H1 (cell line): ENCODE results near the gene ESRRB. TPM values are rescaled to one million over a fixed set of nuclear protein-coding genes. Genes with fewer than 3 reads are reported as not detected.

Experiments
- CTCF ChIA-PET: fragments of 300-600 bp; sonication (Branson Sonifier 250); formaldehyde crosslinking; loops from one replicate; lab custom pipeline; 2021; ENCODE audit not compliant: partially characterized antibody; lab: Charles Lee
- POLR2A ChIA-PET: fragments of 300-600 bp; sonication (Branson Sonifier 250); formaldehyde crosslinking; loops from one replicate; lab custom pipeline; 2021; ENCODE audit warnings: inconsistent platforms; ENCODE audit not compliant: partially characterized antibody; lab: Charles Lee
- DNase-seq, 2 experiments: peaks; one replicate each; pipeline versions ENCODE4 v3.0.0 to v3.0.0-alpha.2; 2010 to 2022; ENCODE audit warnings: low spot score in 2 of 2, low read depth in 1 of 2, mixed read lengths in 1 of 2
- FAIRE-seq: peaks from 2 replicates; lab custom pipeline; 2011; peaks lifted over from hg19 to GRCh38; lab: Jason Lieb, UNC
- H2AFZ ChIP-seq: 2 replicates; pipeline ENCODE4 v1.8.1; 2012; ENCODE audit warnings: low read length, inconsistent platforms
- H2AK5ac ChIP-seq: 2 replicates; pipeline ENCODE4 v1.6.1; 2013; ENCODE audit warnings: low read depth, low read length
- H2BK120ac ChIP-seq: replicated peaks from 2 replicates; pipeline ENCODE3; 2013; ENCODE audit warnings: low read depth, low read length, inconsistent platforms
- H2BK12ac ChIP-seq: 2 replicates; pipeline ENCODE4 v1.6.1; 2013; ENCODE audit warnings: low read depth, low read length
- H2BK15ac ChIP-seq: 2 replicates; pipeline ENCODE4 v1.6.1; 2013; ENCODE audit warnings: low read length
- H2BK20ac ChIP-seq: 2 replicates; pipeline ENCODE4 v1.6.1; 2013; ENCODE audit warnings: low read length
- H2BK5ac ChIP-seq: 2 replicates; pipeline ENCODE4 v1.6.1; 2013; ENCODE audit warnings: low read depth, low read length
- H3K14ac ChIP-seq: 2 replicates; pipeline ENCODE4 v1.6.1; 2013; ENCODE audit warnings: inconsistent platforms; ENCODE audit not compliant: insufficient read length
- H3K18ac ChIP-seq: 2 replicates; pipeline ENCODE4 v1.6.1; 2013; ENCODE audit warnings: low read length; ENCODE audit errors: extremely low read depth
- H3K23ac ChIP-seq: 2 replicates; pipeline ENCODE4 v1.6.1; 2013; ENCODE audit warnings: inconsistent platforms; ENCODE audit not compliant: insufficient read length
- H3K23me2 ChIP-seq: 2 replicates; pipeline ENCODE4 v1.6.1; 2013; ENCODE audit warnings: low read depth, low read length
- H3K27ac ChIP-seq: 2 replicates; pipeline ENCODE4 v1.6.1; 2011; ENCODE audit warnings: low read depth, low read length, inconsistent platforms
- H3K27me3 ChIP-seq, 4 experiments: replicated peaks in 1 of 4; 1 replicate in 1 of 4; 2 replicates in 3 of 4; pipeline versions ENCODE4 v1.6.1 to v1.8.1; 2011 to 2013; ENCODE audit warnings: low read length in 3 of 4, mild to moderate bottlenecking in 3 of 4, inconsistent platforms in 2 of 4, mixed read lengths in 2 of 4, moderate library complexity in 1 of 4; ENCODE audit not compliant: control insufficient read depth in 3 of 4, insufficient read depth in 3 of 4; ENCODE audit errors: extremely low read depth in 1 of 4
- H3K36me3 ChIP-seq, 4 experiments: 2 replicates each; pipeline versions ENCODE4 v1.6.1 to v1.8.1; 2011 to 2013; ENCODE audit warnings: mild to moderate bottlenecking in 4 of 4, low read length in 3 of 4, moderate library complexity in 2 of 4, control low read depth in 1 of 4, inconsistent platforms in 1 of 4; ENCODE audit not compliant: insufficient read depth in 4 of 4, control insufficient read depth in 2 of 4
- H3K4ac ChIP-seq: replicated peaks from 2 replicates; pipeline ENCODE3; 2013; ENCODE audit warnings: low read length, low read depth, mixed read lengths, inconsistent platforms; ENCODE audit not compliant: insufficient read length
- H3K4me1 ChIP-seq, 4 experiments: replicated peaks in 1 of 4; 1 replicate in 1 of 4; 2 replicates in 3 of 4; pipeline versions ENCODE4 v1.6.1 to v1.8.1; 2011 to 2013; ENCODE audit warnings: low read length in 3 of 4, inconsistent platforms in 2 of 4, mixed read lengths in 1 of 4; ENCODE audit not compliant: insufficient read depth in 4 of 4, control insufficient read depth in 3 of 4
- H3K4me2 ChIP-seq, 2 experiments: 2 replicates each; pipeline versions ENCODE4 v1.6.1 to v1.8.1; 2011 to 2013; ENCODE audit warnings: low read depth in 2 of 2, low read length in 2 of 2, control low read depth in 1 of 2, inconsistent platforms in 1 of 2, mild to moderate bottlenecking in 1 of 2; ENCODE audit not compliant: insufficient read depth in 1 of 2
- H3K4me3 ChIP-seq, 4 experiments: fragments of 200-600, 300-600 bp in 1 of 4; sonication (generic), shearing (Covaris generic), sonication (Bioruptor Twin) in 1 of 4; 2 replicates each; pipeline versions ENCODE4 v1.5.1 to v1.8.1; 2011 to 2016; ENCODE audit warnings: low read length in 4 of 4, low read depth in 3 of 4, control low read depth in 2 of 4, inconsistent platforms in 2 of 4, mild to moderate bottlenecking in 2 of 4, mixed read lengths in 1 of 4, moderate library complexity in 1 of 4; ENCODE audit not compliant: insufficient read depth in 2 of 4; ENCODE audit errors: extremely low read depth in 1 of 4
- H3K56ac ChIP-seq: replicated peaks from 2 replicates; pipeline ENCODE3; 2013; ENCODE audit warnings: low read depth, mild to moderate bottlenecking, mixed read lengths, low read length, inconsistent platforms; ENCODE audit not compliant: insufficient read length
- H3K79me1 ChIP-seq: 2 replicates; pipeline ENCODE4 v1.6.1; 2013; ENCODE audit warnings: low read depth, low read length, control low read depth
- H3K79me2 ChIP-seq, 2 experiments: 2 replicates each; pipeline versions ENCODE4 v1.6.1 to v1.8.1; 2012 to 2013; ENCODE audit warnings: low read length in 2 of 2, mild to moderate bottlenecking in 2 of 2, inconsistent platforms in 1 of 2; ENCODE audit not compliant: insufficient read depth in 2 of 2, control insufficient read depth in 1 of 2
- H3K9ac ChIP-seq, 4 experiments: replicated peaks in 1 of 4; 1 replicate in 1 of 4; 2 replicates in 3 of 4; pipeline versions ENCODE4 v1.6.1 to v1.8.1; 2011 to 2013; ENCODE audit warnings: low read depth in 3 of 4, low read length in 3 of 4, control low read depth in 2 of 4, mild to moderate bottlenecking in 2 of 4, moderate library complexity in 2 of 4, inconsistent platforms in 1 of 4; ENCODE audit errors: extremely low read depth in 1 of 4
- H3K9me3 ChIP-seq, 2 experiments: 2 replicates each; pipeline versions ENCODE4 v1.6.1 to v1.8.1; 2012 to 2013; ENCODE audit warnings: mild to moderate bottlenecking in 2 of 2, moderate library complexity in 2 of 2, control low read depth in 1 of 2, inconsistent platforms in 1 of 2, low read depth in 1 of 2, low read length in 1 of 2, mixed read lengths in 1 of 2; ENCODE audit not compliant: insufficient read depth in 2 of 2
- H4K20me1 ChIP-seq, 2 experiments: replicated peaks in 1 of 2; 2 replicates each; pipeline versions ENCODE3 to v1.8.1; 2011 to 2013; ENCODE audit warnings: inconsistent platforms in 2 of 2, low read length in 2 of 2, mild to moderate bottlenecking in 1 of 2; ENCODE audit not compliant: insufficient read depth in 2 of 2, control insufficient read depth in 1 of 2
- H4K5ac ChIP-seq: 2 replicates; pipeline ENCODE4 v1.6.1; 2013; ENCODE audit warnings: low read length, low read depth, mixed read lengths, inconsistent platforms; ENCODE audit not compliant: insufficient read length
- H4K8ac ChIP-seq: 2 replicates; pipeline ENCODE4 v1.8.0; 2013; ENCODE audit warnings: mild to moderate bottlenecking, moderate library complexity, low read length, inconsistent platforms; ENCODE audit not compliant: insufficient read depth; ENCODE audit errors: extremely low read depth
- H4K91ac ChIP-seq: replicated peaks from 2 replicates; pipeline ENCODE3; 2013; ENCODE audit warnings: low read length, mixed read lengths, inconsistent platforms; ENCODE audit not compliant: insufficient read length
- ASH2L ChIP-seq: fragments of 200-600, 300-600 bp; sonication (generic); IDR thresholded peaks from one replicate; pipeline ENCODE4 v1.7.1; 2017; ENCODE audit warnings: low read length
- CHD2 ChIP-seq: IDR thresholded peaks from 2 replicates; pipeline ENCODE4 v1.6.1; 2012; ENCODE audit warnings: low read length, improper control_type of control experiment
- CREB1 ChIP-seq: IDR thresholded peaks from 2 replicates; pipeline ENCODE4 v1.6.1; 2012; ENCODE audit warnings: inconsistent platforms
- EZH2 ChIP-seq: fragments of 200-600 bp; sonication (generic); IDR thresholded peaks from 2 replicates; pipeline ENCODE4 v1.7.1; 2012; ENCODE audit warnings: low read depth, mild to moderate bottlenecking, moderate library complexity, low read length, inconsistent platforms; ENCODE audit not compliant: severe bottlenecking
- KDM5A ChIP-seq: fragments of 200-600 bp; IDR thresholded peaks from 2 replicates; pipeline ENCODE4 v1.7.1; 2012; ENCODE audit warnings: mild to moderate bottlenecking, low read length, inconsistent platforms, mixed read lengths
- SAP30 ChIP-seq: fragments of 300-600 bp; sonication (generic); IDR thresholded peaks from 2 replicates; pipeline ENCODE4 v1.7.1; 2012; ENCODE audit warnings: low read length, moderate library complexity, mild to moderate bottlenecking, inconsistent platforms; ENCODE audit not compliant: insufficient read depth, insufficient replicate concordance
- SIX5 ChIP-seq: IDR thresholded peaks from 2 replicates; pipeline ENCODE4 v1.6.1; 2011; ENCODE audit warnings: mild to moderate bottlenecking, low read depth, low read length
- TBP ChIP-seq: IDR thresholded peaks from 2 replicates; pipeline ENCODE4 v1.6.1; 2011; ENCODE audit warnings: low read depth, low read length, improper control_type of control experiment
- WGBS, 2 experiments: shearing (Covaris generic) in 1 of 2; methylation state at CpG; one replicate each; pipeline versions ENCODE4 v1.1.6 to v1.1.7; 2013 to 2015; ENCODE audit warnings: low lambda C conversion rate in 2 of 2, mixed read lengths in 2 of 2, inconsistent platforms in 1 of 2, low coverage in 1 of 2, missing lambda C conversion rate in 1 of 2; ENCODE audit not compliant: insufficient replicate concordance in 2 of 2, insufficient coverage in 1 of 2, insufficient read length in 1 of 2; ENCODE audit errors: extremely low coverage in 1 of 2, missing lambda C conversion rate in 1 of 2; 5-methylcytosine and 5-hydroxymethylcytosine counted together
- polyA plus RNA-seq, 7 experiments: library from polyadenylated mRNA; depleted of rRNA in 3 of 7; stranded (reverse) in 5 of 7; unstranded in 2 of 7; fragments of >200 nt in 5 of 7; fragments of 200-250 nt in 2 of 7; gene quantifications; 1 replicate in 5 of 7; 2 replicates in 1 of 7; 4 replicates in 1 of 7; pipeline versions ENCODE4 v1.2.1 to v1.2.3, GENCODE V29; 2011 to 2013; ENCODE audit warnings: missing spikeins in 2 of 7, mixed read lengths in 2 of 7
- total RNA-seq: library from RNA; stranded (reverse); fragmentation: NEBNext Ultra II Directional; extraction: Animal tissue kit (Norgen Biotek cat#: 25700); gene quantifications from 2 replicates; pipeline ENCODE4 v1.2.1, GENCODE V29; 2021

The ESRRB gene
- total and polyA plus RNA-seq, 2 of the 8 experiments (the other 6 are each of a cell fraction or from before 2014, with no cell fraction given), result 0.29 to 0.45 TPM

GRCh38 chr14:76541594-76542219 lies 165.8 kb downstream of the ESRRB start:
- Histone ChIP-seq H3K4me3 (no peak overlapping the region), H3K79me1 (no peaks in the 10 kb centered on the region), H3K23me2 (no peaks in the 10 kb centered on the region), H4K5ac (no peak overlapping the region), H2BK12ac (no peak overlapping the region), H4K8ac (no peak overlapping the region), H3K56ac (no peak overlapping the region), H2BK5ac (no peak overlapping the region), H3K27ac (no peak overlapping the region), H3K18ac (no peak overlapping the region), H3K4me2 (peak overlapping the region in 1 of 2 experiments; percentile 0; a peak in 1 of 4 replicates), H3K79me2 (no peaks in the 10 kb centered on the region), H3K36me3 (no peaks in the 10 kb centered on the region), H3K9ac (no peak overlapping the region), H3K14ac (no peak overlapping the region), H3K9me3 (no peaks in the 10 kb centered on the region), H2AK5ac (no peak overlapping the region), H3K4ac (no peak overlapping the region), H3K23ac (no peak overlapping the region), H2BK15ac (no peak overlapping the region), H2BK120ac (no peak overlapping the region), H3K27me3 (no peaks in the 10 kb centered on the region), H4K20me1 (no peaks in the 10 kb centered on the region), H4K91ac (no peak overlapping the region), H2BK20ac (no peak overlapping the region), H2AFZ (no peak overlapping the region), H3K4me1 (peaks cover 0 to 8% (median 5%) of the 10 kb centered on the region in 4 experiments; a peak in 5 of 7 replicates)
- CTCF ChIA-PET, result interaction anchor here (0.6 to 1.8 kb wide), 3 partner anchors 91 to 735 kb away, joined by 3 read pairs; no protein-coding TSS in a partner anchor
- FAIRE-seq, result no peak
- POLR2A ChIA-PET, result no interaction called here
- 75% methylated on average over 10 of the region's 10 CpGs; no CpG with 5 or more reads in 1 of the 2 experiments for WGBS, 2 experiments
- TF ChIP-seq SAP30 (no peak), EZH2 (no peak), TBP (no peak), ASH2L (no peak), SIX5 (no peak), CREB1 (no peak), KDM5A (no peak), CHD2 (no peak)
- no peak for DNase-seq
